ENCODE data around the gene PGAP3. TPM values are rescaled to one million over a fixed set of nuclear protein-coding genes. Genes with fewer than 3 reads are reported as not detected.

PGAP3 gene
- total and polyA plus RNA-seq, 8 donors, result 17.2 to 46.5 (median 39.5) TPM

- peaks cover 5 to 62% of the 10 kb centered on the region in 2 donors for H3K27me3 ChIP-seq
- H3K4me1 ChIP-seq, result peaks cover 0 to 35% of the 10 kb centered on the region in 2 donors
- intact Hi-C loops (cut with DNase I), result loop anchor here in 1 of 2 donors (5.0 kb wide), 1 partner anchor 74 kb away; no protein-coding TSS in a partner anchor
- no peaks in the 10 kb centered on the region for H3K36me3 ChIP-seq
- peak; percentile 99 to 100 for TF ChIP-seq CTCF (IDR thresholded peaks at IDR 0.05)
- no peak overlapping the region for H3K4me3 ChIP-seq
- ATAC-seq, result peak; percentile 88
- DNase-seq, result peak; percentile 83 to 96 (median 88)
- no peaks in the 10 kb centered on the region for H3K9me3 ChIP-seq
- H3K27ac ChIP-seq, result peak overlapping the region in 1 of 2 donors; percentile 8
Observed at GRCh38 chr17:39621523-39622379, 66.1 kb downstream of the PGAP3 start.

Small RNAs within 50 kb of the gene (microRNA-seq; reads per million reads assigned to microRNA genes)
- gene MIR4728, result 0.50 to 3.1 reads per million in 2 donors

Other genes with a start within 250 kb of the PGAP3 start
- gene MED1, start 236.8 kb downstream of the PGAP3 start, total RNA-seq, result 10 to 100 TPM; 32.1 to 35.4 TPM
- gene MED1, start 236.8 kb downstream of the PGAP3 start, polyA plus RNA-seq (ENCODE audit: insufficient read length in 6 of 6), result 10 to 100 TPM; 54.8 to 63.2 (median 57.0) TPM
- 10 to 100 TPM; 43.9 to 53.9 TPM for gene CDK12, start 226.6 kb downstream of the PGAP3 start, total RNA-seq
- 10 to 100 TPM; 65.7 to 77.3 (median 70.7) TPM for gene CDK12, start 226.6 kb downstream of the PGAP3 start, polyA plus RNA-seq (ENCODE audit: insufficient read length in 6 of 6)
- gene NEUROD2, start 80.1 kb downstream of the PGAP3 start, total RNA-seq, result not detected
- under 1 TPM; 0.03 to 0.11 (median 0.08) TPM for gene NEUROD2, start 80.1 kb downstream of the PGAP3 start, polyA plus RNA-seq (ENCODE audit: insufficient read length in 6 of 6)
- 10 to 100 TPM; 10.6 to 29.7 TPM for gene PPP1R1B, start 61.1 kb downstream of the PGAP3 start, total RNA-seq
- gene PPP1R1B, start 61.1 kb downstream of the PGAP3 start, polyA plus RNA-seq (ENCODE audit: insufficient read length in 6 of 6), result 10 to 100 TPM; 48.0 to 66.4 (median 57.6) TPM
- 10 to 100 TPM; 57.2 to 66.1 TPM for gene STARD3, start 50.9 kb downstream of the PGAP3 start, total RNA-seq
- 10 to 100 TPM; 42.1 to 61.5 (median 53.5) TPM for gene STARD3, start 50.9 kb downstream of the PGAP3 start, polyA plus RNA-seq (ENCODE audit: insufficient read length in 6 of 6)
- gene TCAP, start 22.7 kb downstream of the PGAP3 start, total RNA-seq, result 1 to 10 TPM; 2.0 to 2.6 TPM
- gene TCAP, start 22.7 kb downstream of the PGAP3 start, polyA plus RNA-seq (ENCODE audit: insufficient read length in 6 of 6), result 1 to 10 TPM; 1.3 to 2.4 (median 1.6) TPM
- gene PNMT, start 19.6 kb downstream of the PGAP3 start, total RNA-seq, result under 1 TPM; 0.38 to 0.58 TPM
- gene PNMT, start 19.6 kb downstream of the PGAP3 start, polyA plus RNA-seq (ENCODE audit: insufficient read length in 6 of 6), result 1 to 10 TPM; 1.6 to 2.4 (median 1.8) TPM
- gene ERBB2, start 12.0 kb upstream of the PGAP3 start, total RNA-seq, result 100 to 1,000 TPM in 1 of 2 donors, 10 to 100 TPM in 1; 65.1 to 137 TPM
- 100 to 1,000 TPM; 103 to 125 (median 107) TPM for gene ERBB2, start 12.0 kb upstream of the PGAP3 start, polyA plus RNA-seq (ENCODE audit: insufficient read length in 6 of 6)
- 10 to 100 TPM; 45.6 to 57.9 TPM for gene MIEN1, start 42.5 kb upstream of the PGAP3 start, total RNA-seq
- gene MIEN1, start 42.5 kb upstream of the PGAP3 start, polyA plus RNA-seq (ENCODE audit: insufficient read length in 6 of 6), result 10 to 100 TPM; 18.8 to 27.5 (median 24.0) TPM
- gene GRB7, start 49.9 kb upstream of the PGAP3 start, total RNA-seq, result 10 to 100 TPM; 12.4 to 31.9 TPM
- gene GRB7, start 49.9 kb upstream of the PGAP3 start, polyA plus RNA-seq (ENCODE audit: insufficient read length in 6 of 6), result 10 to 100 TPM; 25.8 to 34.2 (median 28.2) TPM
- gene IKZF3, start 176.3 kb upstream of the PGAP3 start, total RNA-seq, result 1 to 10 TPM; 3.3 to 6.6 TPM
- gene IKZF3, start 176.3 kb upstream of the PGAP3 start, polyA plus RNA-seq (ENCODE audit: insufficient read length in 6 of 6), result 1 to 10 TPM; 1.2 to 1.9 (median 1.6) TPM
- not detected for gene ZPBP2, start 180.1 kb upstream of the PGAP3 start, total RNA-seq
- gene ZPBP2, start 180.1 kb upstream of the PGAP3 start, polyA plus RNA-seq (ENCODE audit: insufficient read length in 6 of 6), result not detected
- 10 to 100 TPM in 1 of 2 donors, 1 to 10 TPM in 1; 9.2 to 16.7 TPM for gene GSDMB, start 230.6 kb upstream of the PGAP3 start, total RNA-seq
- 10 to 100 TPM; 15.9 to 36.4 (median 28.4) TPM for gene GSDMB, start 230.6 kb upstream of the PGAP3 start, polyA plus RNA-seq (ENCODE audit: insufficient read length in 6 of 6)
- gene ORMDL3, start 239.5 kb upstream of the PGAP3 start, total RNA-seq, result 100 to 1,000 TPM in 1 of 2 donors, 10 to 100 TPM in 1; 47.6 to 107 TPM
- gene ORMDL3, start 239.5 kb upstream of the PGAP3 start, polyA plus RNA-seq (ENCODE audit: insufficient read length in 6 of 6), result 10 to 100 TPM; 74.3 to 91.3 (median 82.7) TPM
- not detected for gene LRRC3C, start 239.7 kb upstream of the PGAP3 start, total RNA-seq
- gene LRRC3C, start 239.7 kb upstream of the PGAP3 start, polyA plus RNA-seq (ENCODE audit: insufficient read length in 6 of 6), result not detected

Measured in left lung (tissue), 10 donors.